NCI-H69 (cell line): ENCODE measurements around the gene F2RL2.
A peak's percentile ranks its signal among the peaks of the same experiment; 100 is the strongest.
"Not testable (repeated sequence)": the region's sequence is repeated elsewhere in the genome, so short reads cannot be mapped to it uniquely, and the experiment has no call there.

Experiments used
- DNase-seq: peaks from one replicate; lab custom pipeline; 2025; lab: John Stamatoyannopoulos, UW

Gene F2RL2

GRCh38 chr5:76620166-76620565 lies 3.0 kb downstream of the F2RL2 start:
- no peak for DNase-seq

- DNase-seq: no peak
Measured at GRCh38 chr5:76617675-76618074, 5.5 kb downstream of the F2RL2 start.

GRCh38 chr5:76617229-76617628 lies 6.0 kb downstream of the F2RL2 start:
- DNase-seq: no peak

GRCh38 chr5:76616206-76616605 lies 7.0 kb downstream of the F2RL2 start:
- no peak for DNase-seq

- DNase-seq: no peak
Measured at GRCh38 chr5:76615759-76616158, 7.4 kb downstream of the F2RL2 start.

GRCh38 chr5:76612942-76613341 lies 10.3 kb downstream of the F2RL2 start:
- no peak for DNase-seq

- no peak for DNase-seq
Measured at GRCh38 chr5:76610196-76610595, 13.0 kb downstream of the F2RL2 start.

- no peak for DNase-seq
Measured at GRCh38 chr5:76608833-76609232, 14.4 kb downstream of the F2RL2 start.

GRCh38 chr5:76607353-76607871 lies 15.8 kb downstream of the F2RL2 start:
- no peak for DNase-seq

- no peak for DNase-seq
Measured at GRCh38 chr5:76606701-76607100, 16.5 kb downstream of the F2RL2 start.

- peak; percentile 5 for DNase-seq
Measured at GRCh38 chr5:76604838-76605237, 18.4 kb downstream of the F2RL2 start.

- DNase-seq: not testable (repeated sequence)
Measured at GRCh38 chr5:76603991-76604390, 19.2 kb downstream of the F2RL2 start.

GRCh38 chr5:76602094-76602726 lies 21.0 kb downstream of the F2RL2 start:
- no peak for DNase-seq

- DNase-seq: peak; percentile 68
Measured at GRCh38 chr5:76601470-76601869, 21.7 kb downstream of the F2RL2 start.

GRCh38 chr5:76600716-76601115 lies 22.5 kb downstream of the F2RL2 start:
- no peak for DNase-seq

GRCh38 chr5:76598531-76598930 lies 24.7 kb downstream of the F2RL2 start:
- no peak for DNase-seq

GRCh38 chr5:76595755-76596481 lies 27.3 kb downstream of the F2RL2 start:
- no peak for DNase-seq

- no peak for DNase-seq
Measured at GRCh38 chr5:76594107-76594506, 29.1 kb downstream of the F2RL2 start.

GRCh38 chr5:76592692-76593091 lies 30.5 kb downstream of the F2RL2 start:
- no peak for DNase-seq

- no peak for DNase-seq
Measured at GRCh38 chr5:76591366-76591765, 31.8 kb downstream of the F2RL2 start.

- DNase-seq: no peak
Measured at GRCh38 chr5:76590027-76590426, 33.2 kb downstream of the F2RL2 start.

GRCh38 chr5:76586531-76586930 lies 36.7 kb downstream of the F2RL2 start:
- DNase-seq: no peak

GRCh38 chr5:76585783-76586217 lies 37.4 kb downstream of the F2RL2 start:
- no peak for DNase-seq
